LHCN-M2 (cell line): Measurements from ENCODE around the gene PLPP7. TPM values are rescaled to one million over a fixed set of nuclear protein-coding genes. Genes with fewer than 3 reads are reported as not detected.
"Not testable (repeated sequence)": the region's sequence is repeated elsewhere in the genome, so short reads cannot be mapped to it uniquely, and the experiment has no call there.

ENCODE experiments used
- DNase-seq: peaks from one replicate; pipeline ENCODE4 v3.0.0-alpha.2; 2012; ENCODE audit warnings: low read depth
- total RNA-seq: library from RNA; depleted of rRNA; stranded (reverse); fragments of >200 nt; gene quantifications from 2 replicates; pipeline ENCODE4 v1.2.3, GENCODE V29; 2014

PLPP7 gene
- total RNA-seq, 1 experiment from 2014 or later: 19.9 TPM

- no peak for DNase-seq
These were observed 23.0 kb upstream of the PLPP7 start for GRCh38 chr9:131266266-131267229.

- no peak for DNase-seq
These were observed 19.1 kb upstream of the PLPP7 start for GRCh38 chr9:131270171-131271015.

GRCh38 chr9:131271016-131271273 lies 18.6 kb upstream of the PLPP7 start:
- DNase-seq: not testable (repeated sequence)

GRCh38 chr9:131271506-131271931 lies 18.0 kb upstream of the PLPP7 start:
- no peak for DNase-seq

- no peak for DNase-seq
These were observed 17.3 kb upstream of the PLPP7 start for GRCh38 chr9:131272212-131272611.

GRCh38 chr9:131273146-131273855 lies 16.2 kb upstream of the PLPP7 start:
- no peak for DNase-seq

- peak; percentile 12 for DNase-seq
These were observed 15.5 kb upstream of the PLPP7 start for GRCh38 chr9:131273856-131274673.

- DNase-seq: no peak
These were observed 14.7 kb upstream of the PLPP7 start for GRCh38 chr9:131274674-131275331.

- no peak for DNase-seq
These were observed 14.0 kb upstream of the PLPP7 start for GRCh38 chr9:131275332-131276093.

GRCh38 chr9:131276094-131276888 lies 13.2 kb upstream of the PLPP7 start, which contains the start of gene FAM78A:
Gene FAM78A (minus strand): TSS chr9:131276510. CDS start chr9:131276179, 331 bp downstream.
- no peak for DNase-seq

GRCh38 chr9:131276891-131277286 lies 12.6 kb upstream of the PLPP7 start:
- DNase-seq: no peak

- no peak for DNase-seq
These were observed 12.1 kb upstream of the PLPP7 start for GRCh38 chr9:131277287-131277909.

GRCh38 chr9:131277910-131278701 lies 11.4 kb upstream of the PLPP7 start:
- peak; percentile 79 for DNase-seq

- no peak for DNase-seq
These were observed 10.8 kb upstream of the PLPP7 start for GRCh38 chr9:131278702-131279111.

- DNase-seq: no peak
These were observed 10.2 kb upstream of the PLPP7 start for GRCh38 chr9:131279196-131279862.

- no peak for DNase-seq
These were observed 9.5 kb upstream of the PLPP7 start for GRCh38 chr9:131279863-131280570.
